ENCODE data around the gene EVI5.

The EVI5 gene

DNA sequence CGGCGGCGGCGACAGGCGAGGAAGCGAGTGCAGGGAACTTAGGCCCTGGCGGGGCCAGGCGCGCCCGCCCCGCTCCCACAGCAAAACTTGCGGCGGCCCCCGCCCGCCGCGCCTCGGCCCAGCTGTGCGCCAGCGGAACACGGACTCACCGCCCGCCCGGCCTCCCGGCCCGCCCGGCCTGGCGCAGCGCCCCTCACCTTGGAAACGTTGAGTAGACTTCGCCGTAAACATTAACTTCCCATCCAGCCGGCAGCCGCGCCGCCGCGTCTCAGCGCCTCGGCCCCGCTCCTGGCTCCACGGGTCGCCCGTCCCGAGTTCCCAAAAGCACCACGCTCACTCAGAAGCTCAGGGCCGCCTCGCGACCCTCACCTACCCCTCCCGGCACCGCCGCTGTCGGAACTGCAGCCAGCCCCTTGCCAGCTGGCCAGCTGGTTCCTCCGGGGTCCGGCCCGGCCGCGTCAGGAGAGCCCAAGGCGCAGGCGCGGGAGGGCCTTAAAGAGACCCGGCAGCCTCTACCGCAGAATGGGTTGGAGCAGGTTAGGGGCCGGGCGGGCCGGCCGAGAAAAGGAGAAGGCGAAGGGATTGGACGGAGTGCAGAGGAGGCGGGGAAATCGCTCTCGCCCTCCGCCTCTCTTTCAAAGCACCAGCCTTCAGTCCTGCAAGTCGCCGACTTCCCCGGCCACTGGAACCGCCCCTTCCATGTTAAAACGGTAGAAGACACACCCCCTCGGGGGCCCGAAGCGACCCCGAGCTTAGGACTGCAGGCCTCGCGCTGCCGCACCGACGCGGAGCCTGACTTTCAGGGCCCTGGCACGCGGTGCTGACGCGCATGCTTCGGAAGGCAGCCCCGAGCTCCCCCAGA lies at the start of gene EVI5:
Gene EVI5 (minus strand): TSS at position 470 of the 862 bp plus-strand sequence. CDS start 48,562 bp downstream, outside the sequence.
- peak; percentile 98 for DNase-seq

DNA sequence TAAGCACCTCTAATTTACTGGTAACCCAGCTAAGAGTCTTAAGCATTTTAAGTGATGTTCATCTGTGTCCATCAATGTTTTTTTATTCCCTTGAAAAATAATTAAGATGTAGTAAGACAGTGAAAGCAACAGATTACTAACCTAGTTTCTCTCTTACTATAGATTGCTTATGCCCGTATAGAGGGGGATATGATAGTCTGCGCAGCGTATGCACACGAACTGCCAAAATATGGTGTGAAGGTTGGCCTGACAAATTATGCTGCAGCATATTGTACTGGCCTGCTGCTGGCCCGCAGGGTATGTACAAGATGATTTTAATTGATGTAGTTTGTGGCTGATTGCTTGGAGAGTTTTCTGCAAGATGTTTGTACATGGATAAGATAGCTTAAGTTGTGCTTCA lies 49.7 kb upstream of the EVI5 start:
- DNase-seq, result no peak

DNA sequence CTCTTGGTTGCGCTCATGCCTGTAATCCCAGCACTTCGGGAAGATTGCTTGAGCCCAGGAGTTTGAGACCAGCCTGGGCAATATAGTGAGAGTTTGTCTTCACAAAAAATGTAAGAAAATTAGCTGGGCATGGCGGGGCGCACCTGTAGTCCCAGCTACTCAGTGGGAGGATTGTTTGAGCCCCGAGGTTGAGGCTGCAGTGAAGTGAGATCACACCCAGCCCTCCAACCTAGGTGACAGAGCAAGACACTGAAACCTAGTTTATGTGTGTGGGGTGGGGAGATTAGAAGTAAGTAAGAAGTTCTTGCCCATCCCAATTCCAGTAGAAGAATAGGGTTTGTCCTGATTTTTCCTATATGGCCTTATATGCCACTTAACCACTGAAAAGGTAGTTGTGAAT lies 48.9 kb upstream of the EVI5 start:
- no peak for DNase-seq

DNA sequence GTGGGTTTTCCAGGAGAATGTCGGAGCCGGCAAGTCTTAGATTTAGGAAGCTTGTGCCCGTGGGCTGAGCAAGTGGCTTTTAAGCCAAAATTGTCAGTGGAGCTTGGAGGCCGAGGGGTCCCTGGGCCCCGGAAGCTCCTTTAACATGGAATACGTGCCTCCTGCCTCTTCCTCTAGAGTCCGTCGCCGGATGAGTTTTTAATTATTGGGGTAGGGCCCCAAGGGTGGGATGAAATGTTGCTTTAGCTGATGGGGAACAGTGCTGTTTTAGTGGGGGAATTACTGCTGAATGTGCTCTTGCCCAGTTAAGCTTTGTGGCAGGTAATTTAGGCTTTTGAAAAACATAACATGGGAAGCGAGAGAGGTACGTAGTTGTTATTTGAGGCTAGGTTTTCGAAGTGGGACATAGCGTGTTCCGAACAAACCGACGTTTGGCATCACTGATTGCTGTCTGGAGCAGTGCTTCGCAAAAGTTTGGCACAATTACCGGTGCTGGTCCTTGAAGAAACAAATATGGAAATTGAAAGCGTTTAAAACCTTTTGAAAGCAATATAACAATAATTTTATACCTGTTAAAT lies 47.7 kb upstream of the EVI5 start:
- DNase-seq, result no peak

DNA sequence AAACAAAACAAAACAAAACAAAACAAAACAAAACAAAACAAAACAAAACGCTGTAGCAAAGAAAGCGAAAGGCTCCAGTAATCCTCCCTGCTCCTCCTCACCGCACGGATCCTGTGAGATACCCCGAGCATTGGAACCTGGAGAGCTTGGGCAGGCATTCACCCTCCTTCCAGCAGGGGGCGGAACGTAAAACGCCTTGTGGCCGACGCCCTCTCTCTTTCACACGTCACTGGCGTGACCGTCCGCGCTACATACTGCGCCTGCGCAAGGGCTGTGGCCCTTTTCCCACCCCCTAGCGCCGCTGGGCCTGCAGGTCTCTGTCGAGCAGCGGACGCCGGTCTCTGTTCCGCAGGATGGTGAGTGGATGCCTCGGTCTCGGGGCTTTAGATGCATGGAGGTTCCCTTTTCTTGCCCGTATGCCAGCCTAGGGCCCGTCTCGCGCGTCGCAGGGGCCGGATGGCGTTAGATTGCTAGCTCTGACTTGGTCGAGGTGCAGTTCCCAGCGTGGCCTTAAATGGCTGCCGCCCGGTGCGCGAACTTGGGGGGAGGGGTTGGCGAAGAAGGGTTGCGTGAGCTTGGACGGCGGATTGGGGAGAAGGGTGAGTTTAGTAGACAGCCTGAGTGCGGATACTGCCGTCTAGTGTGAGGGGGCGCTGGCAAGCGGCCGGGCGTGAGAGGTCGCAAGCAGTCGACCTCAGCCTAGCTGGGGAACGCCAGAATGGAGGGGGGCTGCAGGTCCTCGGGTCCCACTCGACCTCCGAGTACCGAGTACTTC lies 47.0 kb upstream of the EVI5 start, which contains the start of gene RPL5:
Gene RPL5 (plus strand): TSS at position 279 of the 775 bp plus-strand sequence. CDS start 75 bp downstream, at position 354.
- DNase-seq, result peak; percentile 97

DNA sequence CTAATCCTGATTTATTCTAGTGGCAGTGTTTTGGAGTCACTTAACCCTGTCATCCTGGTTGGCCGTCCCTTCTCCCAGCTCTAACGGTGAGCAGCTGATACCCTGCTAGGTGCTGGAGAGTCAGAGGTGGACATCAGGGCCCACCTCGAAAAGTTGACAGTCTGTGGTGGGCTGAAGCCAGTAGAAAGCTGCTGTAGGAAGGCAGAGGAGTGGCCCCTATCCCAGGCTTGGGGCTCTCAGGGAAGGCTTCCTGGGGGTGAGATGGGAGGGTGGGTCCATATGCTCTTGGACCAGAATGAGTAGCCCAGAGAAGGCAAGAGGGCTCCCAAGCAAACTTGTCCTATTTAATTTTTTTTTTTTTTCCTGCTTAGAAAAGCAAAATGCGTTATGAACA lies 46.5 kb upstream of the EVI5 start:
- DNase-seq, result no peak

DNA sequence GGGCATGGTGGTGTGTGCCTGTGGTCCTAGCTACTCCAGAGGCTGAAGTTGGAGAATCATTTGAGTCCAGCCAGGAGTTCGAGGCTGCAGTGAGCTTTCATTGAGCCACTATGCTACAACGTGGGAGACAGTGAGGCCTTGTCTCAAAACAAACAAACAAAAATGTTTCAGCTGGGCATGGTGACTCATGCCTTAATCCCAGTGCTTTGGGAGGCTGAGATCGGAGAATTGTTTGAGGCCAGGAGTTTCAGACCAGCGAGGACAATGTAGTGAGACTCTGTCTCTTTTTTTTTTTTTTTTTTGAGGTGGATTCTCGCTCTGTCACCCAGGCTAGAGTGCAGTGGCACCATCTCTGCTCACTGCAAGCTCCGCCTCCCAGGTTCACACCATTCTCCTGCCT lies 41.9 kb upstream of the EVI5 start:
- peak; percentile 44 for DNase-seq

DNA sequence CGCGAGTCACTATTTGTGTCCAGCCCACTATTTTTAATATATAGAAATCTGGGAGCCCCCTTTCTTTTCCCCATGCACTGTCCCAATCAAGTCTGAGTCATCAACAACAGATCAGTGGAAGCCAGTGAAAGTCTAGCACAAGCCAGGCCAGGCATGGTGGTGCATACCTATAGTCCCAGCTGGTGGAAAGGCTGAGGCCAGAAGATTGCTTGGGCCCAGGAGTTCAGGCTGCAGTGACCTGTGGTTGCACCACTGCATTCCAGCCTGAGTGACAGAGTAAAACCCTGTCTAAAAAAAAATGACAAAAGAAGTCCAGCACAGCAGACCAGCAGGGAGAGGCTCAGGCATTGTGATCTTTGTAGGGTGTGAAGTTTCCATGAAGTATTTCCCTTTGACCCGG lies 38.0 kb upstream of the EVI5 start:
- peak; percentile 77 for DNase-seq

DNA sequence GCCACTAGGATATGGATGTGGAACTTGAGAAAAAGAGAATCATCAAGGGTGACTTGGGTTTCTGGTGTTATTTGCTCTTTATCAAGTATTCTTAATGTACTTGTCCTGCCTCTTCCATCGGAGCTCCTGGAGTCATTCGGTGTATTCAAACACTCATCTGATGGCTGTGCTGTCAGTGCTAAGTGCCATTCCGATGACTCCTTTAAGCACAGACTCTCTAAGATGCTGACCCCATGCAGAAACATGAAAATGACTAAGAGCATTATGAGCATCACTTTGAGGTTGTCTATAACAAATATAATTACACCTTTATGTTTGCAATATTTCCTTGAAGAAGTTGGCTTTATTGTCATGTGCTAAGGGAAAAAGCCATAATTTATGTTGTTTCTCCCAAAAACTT lies 35.6 kb upstream of the EVI5 start:
- DNase-seq, result peak; percentile 36

DNA sequence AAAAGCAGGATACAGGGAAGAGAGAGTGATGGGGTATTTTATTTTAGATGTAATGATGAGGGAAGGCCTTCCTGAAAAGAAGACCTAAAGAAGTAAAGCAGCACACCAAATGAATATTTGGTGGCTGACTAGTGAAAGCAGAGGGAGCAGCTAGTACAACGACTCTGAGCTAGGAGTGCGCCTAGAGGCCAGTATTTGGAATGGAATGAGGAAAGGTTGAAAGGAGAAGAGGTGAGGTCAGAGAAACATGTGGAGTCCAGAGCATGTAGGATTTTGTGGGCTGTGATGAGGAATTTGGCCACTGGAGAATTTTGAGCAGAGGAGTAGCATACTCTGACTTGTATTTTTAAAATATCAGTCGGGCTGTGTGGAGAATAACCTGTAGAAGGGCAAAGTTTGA lies 35.1 kb upstream of the EVI5 start:
- peak; percentile 67 for DNase-seq

DNA sequence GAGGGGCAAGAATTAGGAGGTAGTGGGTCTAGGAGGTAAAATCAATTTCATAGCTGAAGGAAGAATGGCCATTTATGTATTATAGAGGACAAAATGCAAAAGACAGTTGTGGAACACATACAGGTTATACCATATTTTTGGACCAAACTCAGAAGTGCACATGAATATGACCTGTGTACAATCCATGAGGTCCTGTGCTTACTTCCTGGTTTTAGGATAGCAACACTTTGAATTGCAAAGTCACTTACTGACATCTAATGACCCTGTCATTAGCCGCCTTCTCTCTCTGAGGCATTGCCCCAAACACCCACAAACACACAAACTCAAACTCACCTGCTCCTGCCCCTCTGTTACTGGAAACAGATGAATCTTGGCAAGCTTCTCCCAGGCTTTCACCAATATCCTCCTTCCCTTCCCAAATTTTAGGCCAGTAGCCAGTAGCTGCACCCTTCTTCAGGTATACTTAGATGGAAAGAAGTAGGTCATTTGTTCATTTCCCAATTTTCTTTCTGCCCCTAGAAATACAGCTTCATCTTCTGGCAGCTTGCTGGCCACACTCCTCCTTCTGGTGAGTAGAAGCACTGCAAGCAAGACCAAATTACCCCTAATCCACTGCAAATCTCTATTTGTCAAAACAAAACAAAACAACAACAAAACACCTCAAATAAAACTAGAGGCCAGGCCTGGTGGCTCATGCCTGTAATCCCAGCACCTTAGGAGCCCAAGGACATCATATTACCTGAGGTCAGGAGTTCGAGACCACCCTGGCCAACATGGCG lies 33.3 kb upstream of the EVI5 start:
- DNase-seq, result no peak

DNA sequence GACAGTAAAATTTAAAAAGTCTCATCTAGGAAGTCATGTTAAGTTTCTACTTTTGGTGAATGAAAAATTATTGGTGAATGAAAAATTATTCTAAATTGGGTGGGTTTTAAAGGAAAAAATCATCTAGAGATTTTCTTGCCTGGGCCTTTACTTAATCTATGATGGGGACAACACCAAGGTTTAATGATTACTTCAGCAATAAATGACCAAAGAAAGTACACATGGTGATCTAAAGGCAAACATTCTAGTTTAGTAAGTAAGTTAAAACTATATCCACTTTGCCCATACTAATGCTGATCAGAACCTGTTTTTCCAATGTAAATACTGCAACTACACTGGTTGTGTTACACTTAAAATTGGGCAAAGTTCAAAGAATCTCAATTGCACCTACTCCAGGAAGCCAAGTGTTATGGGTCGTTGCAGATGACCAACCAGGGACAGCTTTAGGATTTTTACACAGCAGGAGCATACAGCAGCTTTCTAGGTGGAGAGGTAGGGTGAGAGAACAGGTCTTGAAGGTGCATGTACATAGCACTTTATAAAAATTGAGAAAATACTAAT lies 32.3 kb upstream of the EVI5 start:
- DNase-seq, result no peak

DNA sequence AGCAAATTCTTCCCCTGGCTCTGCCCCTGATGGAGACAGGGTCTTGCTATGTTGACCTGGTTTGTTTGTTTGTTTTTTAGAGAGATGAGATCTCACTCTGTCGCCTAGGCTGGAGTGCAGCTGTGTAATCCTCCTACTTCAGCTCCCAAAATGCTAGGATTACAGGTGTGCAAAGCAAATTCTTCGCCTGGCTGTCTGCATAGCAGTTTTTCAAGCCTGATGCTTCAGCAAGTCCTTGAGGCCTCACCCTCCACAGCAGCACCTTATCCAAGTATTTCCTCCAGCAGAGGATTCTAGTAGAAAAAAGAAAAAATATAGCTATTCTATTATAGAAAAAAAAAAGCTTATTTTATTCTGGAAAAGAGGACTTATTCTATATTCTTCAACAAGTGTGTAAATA lies 31.8 kb upstream of the EVI5 start:
- no peak for DNase-seq

DNA sequence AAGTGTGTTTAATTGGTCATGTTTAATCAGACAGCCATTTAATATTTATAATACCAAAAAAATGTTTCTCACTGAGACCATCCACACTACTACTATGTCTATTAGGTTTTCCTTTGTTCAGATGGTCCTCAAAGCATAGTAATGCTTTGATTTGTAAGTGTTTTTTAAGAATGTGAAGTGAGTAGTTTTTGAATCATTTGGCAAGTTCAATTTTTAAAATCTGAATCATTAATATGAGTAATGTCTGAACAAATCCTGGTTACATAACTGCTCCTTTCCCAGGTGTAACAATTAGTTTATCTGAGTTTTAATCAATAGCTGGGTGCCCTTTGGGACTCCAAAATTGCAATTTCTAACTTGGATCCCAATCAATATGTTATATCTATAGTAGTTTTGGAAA lies 23.5 kb upstream of the EVI5 start:
- DNase-seq, result no peak

DNA sequence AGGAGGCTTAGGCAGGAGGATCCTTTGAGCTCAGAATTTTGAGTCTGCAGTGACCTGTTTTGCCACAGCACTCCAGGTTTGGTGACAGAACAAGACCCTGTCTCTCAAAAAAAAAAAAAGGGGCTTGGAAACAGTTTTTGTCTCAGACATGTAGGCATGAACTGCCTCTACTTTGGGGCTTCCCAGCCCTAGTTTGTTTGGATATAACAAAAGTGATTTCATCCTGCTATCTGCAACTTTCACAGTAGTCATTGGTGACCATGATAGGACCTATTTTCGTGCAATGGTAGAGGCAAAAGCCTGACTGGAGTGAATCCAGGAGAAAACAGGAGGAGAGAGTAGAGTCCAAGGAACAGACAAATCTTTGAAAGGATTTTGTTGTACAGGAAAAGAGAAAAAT lies 20.3 kb upstream of the EVI5 start:
- DNase-seq, result no peak

DNA sequence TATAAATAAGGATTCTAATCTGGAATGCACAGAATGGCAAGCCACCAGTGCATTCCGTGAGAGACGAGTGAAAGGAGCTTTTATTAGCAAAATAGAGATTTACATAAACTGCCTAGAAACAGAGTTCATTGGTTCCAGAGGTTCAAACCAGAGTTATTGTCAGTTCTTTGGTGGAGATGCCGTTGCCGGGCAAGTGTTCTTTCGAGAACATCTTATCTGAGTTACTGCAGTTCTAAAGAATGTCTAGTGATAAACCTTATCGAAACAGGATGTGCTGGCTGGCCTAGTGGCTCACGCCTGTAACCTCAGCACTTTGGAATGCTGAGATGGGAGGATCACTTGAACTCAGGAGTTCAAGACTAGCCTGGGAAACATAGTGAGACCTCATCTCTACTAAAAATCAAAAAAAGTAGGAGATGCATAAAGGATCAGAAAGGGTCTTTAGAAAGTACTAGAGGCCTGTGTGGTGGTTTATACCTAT lies 19.9 kb upstream of the EVI5 start:
- DNase-seq, result peak; percentile 98

DNA sequence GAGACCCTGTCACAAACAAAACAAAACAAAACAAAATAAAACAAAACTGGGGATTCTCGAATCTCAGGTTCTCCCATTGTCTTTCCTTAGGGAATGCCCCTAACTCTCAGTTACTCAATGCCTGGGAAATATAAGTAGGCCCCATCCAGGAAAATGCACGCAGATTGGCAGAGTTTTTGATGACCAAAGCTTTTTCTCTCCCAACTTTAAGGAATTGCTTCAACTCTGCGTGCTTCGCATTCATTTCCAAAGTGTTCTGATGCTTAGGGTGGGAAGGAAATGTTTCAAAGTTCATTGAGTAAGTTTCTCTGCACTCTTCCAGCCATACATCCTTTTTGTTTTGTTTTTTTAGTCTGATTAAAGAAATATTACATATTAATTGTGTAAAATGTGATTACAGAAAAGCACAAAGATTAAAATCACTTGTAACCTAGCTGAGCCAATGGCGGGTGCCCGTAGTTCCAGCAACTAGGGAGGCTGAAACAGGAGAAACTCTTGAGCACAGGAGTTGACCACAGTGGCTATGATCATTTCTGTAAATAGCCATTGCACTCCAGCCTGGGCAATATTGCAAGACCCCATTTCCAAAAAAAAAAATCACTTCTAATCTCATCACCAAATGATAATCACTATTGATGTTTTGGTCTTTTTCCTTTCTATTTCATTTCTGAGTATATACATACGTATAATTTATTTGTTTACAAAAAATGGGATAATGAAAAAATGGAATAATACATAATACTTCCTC lies 18.4 kb upstream of the EVI5 start:
- no peak for DNase-seq

DNA sequence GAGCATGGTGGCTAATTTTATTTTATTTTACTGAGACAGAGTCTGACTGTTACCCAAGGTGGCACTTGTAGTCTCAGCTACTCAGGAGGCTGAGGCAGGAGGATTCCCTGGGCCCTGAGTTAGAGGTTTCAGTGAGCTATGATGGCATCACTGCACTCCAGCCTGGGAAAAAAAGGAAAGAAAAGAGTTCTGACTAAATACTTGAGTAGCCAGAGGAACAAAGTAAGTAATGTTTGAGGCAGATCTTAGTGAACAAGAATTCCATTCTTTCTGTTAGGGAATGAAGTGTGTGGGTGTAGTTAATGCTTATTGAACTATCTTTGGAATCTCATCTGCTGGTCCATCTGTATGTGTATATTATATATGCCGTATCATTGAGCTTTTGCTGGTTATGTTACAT lies 13.1 kb upstream of the EVI5 start:
- no peak for DNase-seq

DNA sequence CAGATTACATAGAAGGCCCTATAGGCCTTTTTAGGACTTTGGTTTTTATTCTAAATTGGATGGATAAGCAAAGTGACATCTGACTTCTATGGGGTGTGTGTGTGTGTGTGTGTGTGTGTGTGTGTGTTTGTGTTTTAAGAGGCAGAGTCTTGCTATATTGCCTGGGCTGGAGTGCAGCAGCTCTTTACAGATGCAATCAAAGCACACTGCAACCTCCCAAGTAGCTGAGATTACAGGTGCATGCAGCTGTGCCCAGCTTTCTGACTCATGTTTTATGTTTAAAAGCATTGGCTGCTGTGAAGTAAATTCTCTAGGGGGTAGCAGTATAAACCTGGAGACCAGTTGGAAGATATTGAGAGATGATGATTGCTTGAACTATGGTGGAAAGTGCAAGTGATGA lies 12.4 kb upstream of the EVI5 start:
- no peak for DNase-seq

DNA sequence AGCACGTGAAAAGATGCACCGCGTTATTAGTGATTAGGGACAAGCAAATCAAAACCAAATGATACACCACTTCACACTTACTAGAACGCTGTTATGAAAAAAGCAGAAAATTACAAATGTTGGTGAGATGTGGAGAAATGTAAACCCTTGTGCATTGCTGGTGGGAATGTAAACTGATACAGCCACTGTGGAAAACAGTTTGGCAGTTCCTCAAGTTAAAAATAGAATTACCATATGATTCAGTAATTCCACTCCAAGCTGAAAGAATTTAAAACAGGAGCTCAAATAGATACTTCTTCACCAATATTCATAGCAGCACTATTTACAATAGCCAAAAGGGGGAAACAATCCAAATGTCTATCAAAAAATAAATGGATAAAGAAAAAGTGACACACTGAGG lies 10.3 kb upstream of the EVI5 start:
- DNase-seq, result no peak

DNA sequence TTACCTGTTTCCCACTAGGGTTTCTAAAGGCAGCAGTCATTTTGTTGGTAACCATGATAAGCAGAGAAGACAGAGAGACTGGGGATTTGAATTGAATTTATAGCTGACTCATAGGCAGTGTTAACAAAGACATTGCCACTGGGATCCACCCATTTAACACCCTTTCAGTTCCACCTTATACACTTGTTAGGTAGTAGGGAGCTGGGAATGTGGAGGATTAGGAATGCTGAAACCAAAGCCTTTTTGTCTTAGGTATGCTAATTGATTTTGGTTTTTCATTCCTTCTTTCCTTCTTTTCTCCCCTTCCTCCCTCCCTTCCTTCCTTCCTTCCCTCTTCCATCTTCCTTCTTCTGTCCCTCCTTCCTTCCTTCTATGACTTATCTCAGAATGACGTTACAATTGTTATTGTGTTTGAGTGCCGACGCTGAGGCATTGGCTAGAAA lies 7.5 kb upstream of the EVI5 start:
- DNase-seq, result no peak
